Gastroesophageal sphincter (tissue), 3 donors: ENCODE measurements around the gene RBM22.

ENCODE experiments used
- EP300 ChIP-seq: sonication (generic); formaldehyde crosslinking; IDR thresholded peaks from one replicate; pipeline ENCODE4 v1.6.1; 2017; ENCODE audit warnings: antibody characterized with exemption, mild to moderate bottlenecking
- POLR2A ChIP-seq, 2 donors: fragments of 450-650 bp; IDR thresholded peaks; one replicate each; pipeline ENCODE4 v1.6.1; 2017; ENCODE audit warnings: antibody characterized with exemption in 2 of 2, mild to moderate bottlenecking in 2 of 2, moderate library complexity in 1 of 2
- POLR2AphosphoS5 ChIP-seq: sonication (generic); formaldehyde crosslinking; IDR thresholded peaks from one replicate; pipeline ENCODE4 v1.6.1; 2017; ENCODE audit warnings: antibody characterized with exemption
- TF ChIP-seq, protein P1 (sequence below), 4 experiments: fragments of 200-600 bp in 2 of 4; fragments of 450-650 bp in 2 of 4; sonication (generic) in 1 of 4; IDR thresholded peaks; one replicate each; pipeline ENCODE4 v1.5.1; 2017 to 2019; ENCODE audit warnings: antibody characterized with exemption in 4 of 4, mild to moderate bottlenecking in 2 of 4, moderate library complexity in 2 of 4

DNA sequence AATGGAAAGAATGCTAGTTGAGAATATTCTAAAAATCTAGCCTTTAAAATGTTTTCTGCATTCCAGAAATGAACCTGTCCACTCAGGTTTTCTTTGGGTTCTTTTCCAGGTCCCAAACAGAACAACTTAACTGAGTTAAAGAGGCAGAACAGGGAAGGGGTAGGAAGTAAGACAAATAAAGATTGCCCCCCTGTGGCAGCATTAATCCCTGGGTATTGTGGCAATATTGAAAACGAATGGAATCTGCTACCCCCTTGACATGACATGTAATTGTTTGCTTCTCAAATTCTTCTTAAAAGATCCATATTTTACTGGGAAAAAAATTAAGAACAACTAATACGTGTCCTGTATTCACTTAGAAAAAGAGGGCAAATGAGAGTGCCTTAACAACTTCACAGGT is 9.3 kb upstream of the RBM22 start:
- TF ChIP-seq, protein P1, sequence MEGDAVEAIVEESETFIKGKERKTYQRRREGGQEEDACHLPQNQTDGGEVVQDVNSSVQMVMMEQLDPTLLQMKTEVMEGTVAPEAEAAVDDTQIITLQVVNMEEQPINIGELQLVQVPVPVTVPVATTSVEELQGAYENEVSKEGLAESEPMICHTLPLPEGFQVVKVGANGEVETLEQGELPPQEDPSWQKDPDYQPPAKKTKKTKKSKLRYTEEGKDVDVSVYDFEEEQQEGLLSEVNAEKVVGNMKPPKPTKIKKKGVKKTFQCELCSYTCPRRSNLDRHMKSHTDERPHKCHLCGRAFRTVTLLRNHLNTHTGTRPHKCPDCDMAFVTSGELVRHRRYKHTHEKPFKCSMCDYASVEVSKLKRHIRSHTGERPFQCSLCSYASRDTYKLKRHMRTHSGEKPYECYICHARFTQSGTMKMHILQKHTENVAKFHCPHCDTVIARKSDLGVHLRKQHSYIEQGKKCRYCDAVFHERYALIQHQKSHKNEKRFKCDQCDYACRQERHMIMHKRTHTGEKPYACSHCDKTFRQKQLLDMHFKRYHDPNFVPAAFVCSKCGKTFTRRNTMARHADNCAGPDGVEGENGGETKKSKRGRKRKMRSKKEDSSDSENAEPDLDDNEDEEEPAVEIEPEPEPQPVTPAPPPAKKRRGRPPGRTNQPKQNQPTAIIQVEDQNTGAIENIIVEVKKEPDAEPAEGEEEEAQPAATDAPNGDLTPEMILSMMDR (IDR thresholded peaks at IDR 0.05), result peak in 1 of 4 experiments; percentile 34
- TF ChIP-seq POLR2A (IDR thresholded peaks at IDR 0.05), result no peak
- TF ChIP-seq POLR2AphosphoS5, result no peak
- TF ChIP-seq EP300, result no peak
